ENCODE measurements around the gene SLC41A3. TPM values are rescaled to one million over a fixed set of nuclear protein-coding genes. Genes with fewer than 3 reads are reported as not detected.

Gene SLC41A3
- total RNA-seq, 2 donors from 2014 or later = 33.1 to 50.8 TPM

DNA sequence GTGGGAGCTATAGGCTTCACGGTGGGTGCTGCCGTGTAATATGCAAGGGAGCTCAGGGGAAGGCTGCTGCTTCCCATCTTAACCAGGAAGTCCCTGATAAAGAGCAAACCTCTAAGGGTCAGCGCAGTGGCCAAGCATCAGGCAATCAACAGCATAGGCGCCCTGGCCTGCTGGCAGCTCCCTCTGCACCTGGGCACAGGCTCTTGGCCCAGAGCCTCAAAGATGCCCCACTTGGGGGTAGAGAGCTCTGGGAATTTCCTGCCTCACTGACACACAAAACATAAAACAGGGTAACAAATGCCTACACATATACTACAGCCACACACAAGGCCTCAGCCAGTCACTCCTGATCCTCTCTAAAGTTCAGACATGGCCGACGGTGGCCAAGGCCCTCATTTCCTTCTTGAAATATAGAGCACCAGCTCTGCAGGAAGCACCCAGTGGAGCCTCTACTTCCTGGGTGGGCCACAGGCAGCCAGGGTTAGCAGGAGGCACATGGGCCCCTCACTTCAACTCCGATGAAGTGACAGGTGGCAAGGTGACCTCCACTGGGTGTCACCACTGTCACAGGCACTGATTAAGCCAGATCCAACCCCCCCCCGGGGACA, 20.5 kb downstream of the SLC41A3 start:
- ATAC-seq (replicated peaks) = no peak
- no peaks in the 10 kb centered on the region for H3K27me3 Mint-ChIP-seq
- peaks cover 33% of the 10 kb centered on the region for H3K36me3 Mint-ChIP-seq (ENCODE audit: low read depth)
- no peak overlapping the region for H3K4me3 Mint-ChIP-seq
- peak overlapping the region; percentile 35 for H3K27ac Mint-ChIP-seq
- peaks cover 11% of the 10 kb centered on the region for H3K4me1 Mint-ChIP-seq
- H3K9me3 Mint-ChIP-seq = no peaks in the 10 kb centered on the region

- Mint-ChIP-seq H3K27ac (no peak overlapping the region), H3K4me3 (no peak overlapping the region), H3K4me1 (peaks cover 11% of the 10 kb centered on the region), H3K27me3 (no peaks in the 10 kb centered on the region), H3K9me3 (no peaks in the 10 kb centered on the region), H3K36me3 (ENCODE audit: low read depth) (peaks cover 20% of the 10 kb centered on the region)
- ATAC-seq (replicated peaks) = no peak
Measured at GRCh38 chr3:126061301-126062032, 22.5 kb downstream of the SLC41A3 start.

DNA sequence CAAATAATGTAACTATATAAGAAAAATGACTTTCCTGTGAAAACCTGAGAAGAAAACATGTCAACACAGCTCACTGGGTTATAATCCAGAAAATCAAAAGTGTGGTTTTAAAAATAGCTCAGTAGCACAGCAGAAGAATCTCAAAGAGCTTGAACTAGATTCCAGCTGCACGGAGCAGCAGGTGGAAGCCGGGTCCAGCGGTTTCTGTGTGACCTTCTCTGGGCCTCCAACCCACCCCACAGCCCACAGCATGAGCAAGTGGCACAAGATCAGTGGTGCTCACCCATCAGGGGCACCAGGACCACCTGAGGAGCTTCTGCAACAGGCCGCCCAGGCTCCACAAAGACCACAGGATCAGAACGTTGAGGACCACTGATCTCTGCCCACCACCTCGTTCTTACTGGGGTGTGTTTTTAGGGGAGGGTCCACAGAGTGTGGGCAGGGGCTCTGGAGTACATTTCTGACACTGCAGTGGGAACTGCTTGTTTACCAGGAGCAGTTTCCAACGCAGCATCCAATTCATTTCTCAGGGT, 23.2 kb downstream of the SLC41A3 start:
- H3K27ac Mint-ChIP-seq = no peak overlapping the region
- no peak overlapping the region for H3K4me3 Mint-ChIP-seq
- no peaks in the 10 kb centered on the region for H3K27me3 Mint-ChIP-seq
- no peak for ATAC-seq (replicated peaks)
- peaks cover 11% of the 10 kb centered on the region for H3K4me1 Mint-ChIP-seq
- H3K9me3 Mint-ChIP-seq = no peaks in the 10 kb centered on the region
- peaks cover 13% of the 10 kb centered on the region for H3K36me3 Mint-ChIP-seq (ENCODE audit: low read depth)

- Mint-ChIP-seq H3K27ac (no peak overlapping the region), H3K4me1 (peaks cover 2% of the 10 kb centered on the region), H3K36me3 (ENCODE audit: low read depth) (peaks cover 8% of the 10 kb centered on the region), H3K9me3 (no peaks in the 10 kb centered on the region), H3K4me3 (no peak overlapping the region), H3K27me3 (no peaks in the 10 kb centered on the region)
- ATAC-seq (replicated peaks) = no peak
Measured at GRCh38 chr3:126058666-126059065, 25.3 kb downstream of the SLC41A3 start.

DNA sequence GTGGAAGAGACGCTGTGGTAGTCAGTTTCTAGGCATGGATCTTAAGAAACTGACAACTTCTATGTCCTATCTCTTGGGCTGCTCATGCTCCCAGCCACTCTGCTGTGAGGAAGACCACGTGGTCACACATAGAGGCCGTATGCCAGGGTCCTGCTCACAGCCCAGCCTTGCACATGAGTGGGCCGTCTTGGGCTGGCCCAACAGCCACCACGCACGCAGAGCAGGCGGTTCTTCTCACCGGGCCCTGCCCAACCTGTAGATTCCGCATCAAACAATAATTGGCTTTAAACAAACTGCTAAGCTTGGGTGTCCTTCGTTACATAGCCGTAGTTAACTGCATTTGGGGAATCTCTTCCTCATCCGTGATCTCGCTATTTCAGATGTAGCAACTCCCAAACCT, 26.0 kb downstream of the SLC41A3 start:
- no peak for ATAC-seq (replicated peaks)
- H3K27ac Mint-ChIP-seq = no peak overlapping the region
- H3K27me3 Mint-ChIP-seq = no peaks in the 10 kb centered on the region
- H3K4me1 Mint-ChIP-seq = no peaks in the 10 kb centered on the region
- H3K4me3 Mint-ChIP-seq = no peak overlapping the region
- peaks cover 8% of the 10 kb centered on the region for H3K36me3 Mint-ChIP-seq (ENCODE audit: low read depth)
- no peaks in the 10 kb centered on the region for H3K9me3 Mint-ChIP-seq

GRCh38 chr3:126057501-126057819, 26.5 kb downstream of the SLC41A3 start:
- Mint-ChIP-seq H3K27ac (no peak overlapping the region), H3K36me3 (ENCODE audit: low read depth) (peaks cover 8% of the 10 kb centered on the region), H3K27me3 (no peaks in the 10 kb centered on the region), H3K4me3 (no peak overlapping the region), H3K4me1 (no peaks in the 10 kb centered on the region), H3K9me3 (no peaks in the 10 kb centered on the region)
- no peak for ATAC-seq (replicated peaks)

GRCh38 chr3:126056681-126057500, 27.0 kb downstream of the SLC41A3 start:
- H3K4me1 Mint-ChIP-seq = no peaks in the 10 kb centered on the region
- H3K27me3 Mint-ChIP-seq = no peaks in the 10 kb centered on the region
- H3K36me3 Mint-ChIP-seq (ENCODE audit: low read depth) = peaks cover 8% of the 10 kb centered on the region

DNA sequence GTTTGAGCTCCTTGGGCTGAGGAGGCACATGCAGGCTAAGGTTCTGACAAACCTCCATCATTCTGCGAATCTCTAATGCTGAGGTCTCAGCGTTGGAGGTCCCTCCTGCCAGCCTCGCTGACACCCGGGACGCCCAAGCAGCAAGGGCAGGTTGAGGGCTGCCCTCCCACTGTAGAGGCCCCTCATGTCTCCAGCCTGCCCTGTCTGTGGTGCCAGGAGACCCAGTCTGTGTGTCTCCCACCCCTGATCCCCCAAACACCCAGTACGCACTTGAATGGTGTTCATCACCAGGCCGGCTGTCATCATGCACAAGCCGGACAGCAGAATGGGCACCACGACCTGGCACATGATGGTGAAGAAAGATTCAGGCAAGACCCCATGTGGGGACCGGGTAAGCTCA, 27.8 kb downstream of the SLC41A3 start:
- Mint-ChIP-seq H3K27ac (no peak overlapping the region), H3K4me1 (no peaks in the 10 kb centered on the region), H3K4me3 (no peak overlapping the region), H3K27me3 (no peaks in the 10 kb centered on the region), H3K9me3 (no peaks in the 10 kb centered on the region), H3K36me3 (ENCODE audit: low read depth) (peaks cover 8% of the 10 kb centered on the region)
- ATAC-seq (replicated peaks) = no peak

More at GRCh38 chr3:126056681-126057500, 27.0 kb downstream of the SLC41A3 start:
- Mint-ChIP-seq H3K9me3 (no peaks in the 10 kb centered on the region), H3K27ac (no peak overlapping the region), H3K4me3 (no peak overlapping the region)
- ATAC-seq (replicated peaks) = no peak

DNA sequence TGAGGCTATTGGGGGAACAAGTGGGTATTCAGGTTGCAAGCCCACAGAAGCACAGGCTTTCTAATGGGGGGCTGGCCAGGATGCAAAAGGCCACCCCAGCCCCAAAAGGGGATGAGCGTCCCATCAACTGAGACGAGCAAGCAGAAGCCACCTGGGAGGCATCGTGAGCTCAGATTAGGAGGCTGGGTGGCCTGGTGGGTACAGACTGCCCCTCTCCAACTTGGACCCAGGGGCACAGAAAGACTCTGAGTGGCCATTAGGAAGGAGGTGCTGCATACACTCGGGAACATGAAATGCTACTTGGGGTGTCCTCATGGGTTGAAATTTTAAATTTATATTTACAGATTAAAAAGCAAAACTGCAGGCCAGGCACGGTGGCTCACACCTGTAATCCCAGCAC, 29.1 kb downstream of the SLC41A3 start:
- H3K36me3 Mint-ChIP-seq (ENCODE audit: low read depth) = peaks cover 11% of the 10 kb centered on the region
- H3K27ac Mint-ChIP-seq = no peak overlapping the region
- H3K9me3 Mint-ChIP-seq = no peaks in the 10 kb centered on the region
- no peak for ATAC-seq (replicated peaks)
- H3K4me1 Mint-ChIP-seq = no peaks in the 10 kb centered on the region
- H3K27me3 Mint-ChIP-seq = no peaks in the 10 kb centered on the region
- no peak overlapping the region for H3K4me3 Mint-ChIP-seq

DNA sequence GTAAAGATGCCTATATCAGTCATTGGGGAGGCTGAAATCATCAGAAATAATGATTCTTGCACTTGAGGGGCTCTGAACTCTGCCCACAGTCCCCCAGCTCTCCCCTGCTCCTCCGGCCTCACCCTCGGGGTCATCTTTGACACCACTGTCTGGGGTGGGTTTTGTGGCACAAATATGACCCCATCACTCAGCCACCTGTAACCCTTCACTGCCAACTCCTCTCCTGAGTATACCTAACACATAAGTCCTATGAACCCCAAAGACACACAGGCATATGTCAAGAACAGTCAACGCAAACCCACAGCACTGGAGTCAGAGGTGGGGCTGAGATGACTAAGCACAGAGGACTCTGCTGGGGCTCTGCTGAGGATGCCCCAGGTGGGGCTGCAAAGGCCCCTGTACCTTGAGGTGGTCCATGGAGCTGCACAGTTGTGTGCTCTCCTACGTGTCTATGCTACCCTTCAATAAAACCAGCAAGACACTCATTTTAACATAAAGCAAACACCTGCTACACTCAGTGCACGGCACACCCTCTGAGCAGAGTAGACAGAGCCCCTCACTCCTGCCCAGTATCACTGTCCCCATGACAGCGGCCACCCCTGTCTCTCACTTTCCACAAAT, 29.9 kb downstream of the SLC41A3 start:
- ATAC-seq (replicated peaks) = peak; percentile 44
- Mint-ChIP-seq H3K4me1 (no peaks in the 10 kb centered on the region), H3K4me3 (no peak overlapping the region), H3K27ac (peak overlapping the region; percentile 71), H3K9me3 (no peaks in the 10 kb centered on the region), H3K27me3 (no peaks in the 10 kb centered on the region), H3K36me3 (ENCODE audit: low read depth) (peaks cover 8% of the 10 kb centered on the region)

GRCh38 chr3:126053513-126053912, 30.4 kb downstream of the SLC41A3 start:
- Mint-ChIP-seq H3K4me3 (no peak overlapping the region), H3K4me1 (no peaks in the 10 kb centered on the region), H3K9me3 (no peaks in the 10 kb centered on the region), H3K27ac (peak overlapping the region; percentile 71), H3K27me3 (no peaks in the 10 kb centered on the region), H3K36me3 (ENCODE audit: low read depth) (peaks cover 8% of the 10 kb centered on the region)
- peak; percentile 68 for ATAC-seq (replicated peaks)

- H3K27me3 Mint-ChIP-seq = no peaks in the 10 kb centered on the region
- ATAC-seq (replicated peaks) = no peak
- no peaks in the 10 kb centered on the region for H3K4me1 Mint-ChIP-seq
- H3K27ac Mint-ChIP-seq = peak overlapping the region; percentile 6
- H3K9me3 Mint-ChIP-seq = no peaks in the 10 kb centered on the region
- peaks cover 8% of the 10 kb centered on the region for H3K36me3 Mint-ChIP-seq (ENCODE audit: low read depth)
- no peak overlapping the region for H3K4me3 Mint-ChIP-seq
Measured at GRCh38 chr3:126052196-126053058, 31.5 kb downstream of the SLC41A3 start.

GRCh38 chr3:126051741-126052140, 32.2 kb downstream of the SLC41A3 start:
- Mint-ChIP-seq H3K4me3 (no peak overlapping the region), H3K27ac (peak overlapping the region; percentile 6), H3K36me3 (ENCODE audit: low read depth) (peaks cover 8% of the 10 kb centered on the region), H3K4me1 (no peaks in the 10 kb centered on the region), H3K27me3 (no peaks in the 10 kb centered on the region), H3K9me3 (no peaks in the 10 kb centered on the region)
- no peak for ATAC-seq (replicated peaks)

DNA sequence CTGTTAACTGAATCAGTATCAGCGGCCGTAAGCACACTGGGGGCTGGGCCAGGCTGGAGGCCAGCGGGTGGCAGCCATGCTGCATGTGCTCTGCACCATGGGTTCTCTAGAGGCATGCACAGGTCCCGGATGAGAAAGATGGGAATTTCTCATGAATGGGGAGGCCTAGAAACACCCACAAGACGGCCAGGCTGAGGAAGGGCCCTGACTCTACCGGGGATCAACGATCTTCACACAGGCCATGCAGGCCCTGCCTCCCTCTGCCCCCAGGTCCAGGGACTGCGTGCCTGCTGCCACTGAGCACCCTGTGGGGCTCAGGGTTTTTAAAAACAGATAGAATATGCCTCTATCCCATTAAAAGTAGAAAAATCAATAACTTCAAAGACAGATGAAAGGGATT, 32.7 kb downstream of the SLC41A3 start:
- Mint-ChIP-seq H3K36me3 (ENCODE audit: low read depth) (peaks cover 12% of the 10 kb centered on the region), H3K4me1 (no peaks in the 10 kb centered on the region), H3K9me3 (no peaks in the 10 kb centered on the region), H3K4me3 (no peak overlapping the region), H3K27me3 (no peaks in the 10 kb centered on the region), H3K27ac (peak overlapping the region; percentile 6)
- no peak for ATAC-seq (replicated peaks)

All from activated T-helper 17 cell treated with anti-CD3 and anti-CD28 coated beads, Interleukin-2, amount 50 U/mL, for 72 hours (primary cell).